ENCODE results near the gene PSMD6.
A peak's percentile ranks its signal among the peaks of the same experiment; 100 is the strongest.

PSMD6 gene

DNA sequence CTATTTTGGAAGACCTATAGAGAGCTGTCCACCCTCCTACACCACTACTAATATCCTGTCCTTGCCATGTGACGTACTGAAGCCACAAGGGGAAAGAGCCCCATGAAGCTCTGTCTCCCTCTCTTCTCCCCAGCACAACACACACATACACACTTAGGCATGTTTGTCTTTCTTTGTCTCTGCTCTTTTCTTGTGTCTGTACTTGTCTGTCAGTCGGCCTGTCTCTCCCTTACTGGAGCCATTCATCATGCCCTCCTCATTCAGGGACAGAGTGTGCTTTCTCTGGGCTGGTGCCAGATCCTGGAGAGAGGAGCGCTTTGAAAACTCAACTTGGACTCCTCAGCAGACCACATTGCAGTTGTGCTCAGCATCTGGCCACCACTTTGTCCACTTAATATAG lies 47.6 kb downstream of the PSMD6 start:
- DNase-seq: no peak

DNA sequence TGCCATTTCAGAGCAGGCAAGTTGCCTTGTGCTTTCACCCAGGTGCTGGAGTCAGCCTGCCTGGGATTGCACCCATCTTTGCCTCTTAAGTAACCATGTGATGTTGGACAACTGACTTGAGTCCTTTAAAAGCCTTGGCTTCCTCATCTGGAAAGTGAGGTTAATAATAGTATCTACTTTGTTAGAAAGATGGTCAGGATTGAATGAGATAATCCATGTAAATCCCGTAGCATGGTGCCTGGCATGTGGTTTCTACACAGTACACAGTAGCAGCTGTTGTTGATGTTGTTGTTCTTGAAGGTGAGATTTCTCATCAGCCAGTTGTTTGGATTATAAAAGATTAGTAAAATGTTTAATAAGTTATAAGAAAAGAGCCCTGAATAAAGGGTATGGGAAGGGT lies 48.8 kb downstream of the PSMD6 start:
- DNase-seq: no peak

DNA sequence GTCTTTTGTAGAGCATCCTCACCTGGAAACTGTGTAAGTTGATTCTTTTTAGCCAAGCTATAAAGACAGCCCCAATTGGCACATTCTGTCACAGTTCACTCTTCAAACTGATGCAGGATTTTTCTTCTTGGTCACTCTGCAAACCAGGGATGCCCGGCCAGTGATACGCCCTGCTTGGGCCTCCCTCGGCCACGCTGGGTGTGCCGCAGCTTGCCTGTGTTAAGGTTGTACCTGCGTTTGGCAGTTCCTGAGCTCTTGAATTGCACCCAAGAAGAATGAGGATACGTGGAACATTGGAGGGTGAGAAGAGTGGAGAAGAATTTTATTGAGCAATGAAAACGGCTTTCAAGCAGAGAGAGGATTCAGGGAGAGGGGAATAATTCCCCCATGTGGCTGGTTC lies 49.9 kb downstream of the PSMD6 start:
- no peak for DNase-seq

DNA sequence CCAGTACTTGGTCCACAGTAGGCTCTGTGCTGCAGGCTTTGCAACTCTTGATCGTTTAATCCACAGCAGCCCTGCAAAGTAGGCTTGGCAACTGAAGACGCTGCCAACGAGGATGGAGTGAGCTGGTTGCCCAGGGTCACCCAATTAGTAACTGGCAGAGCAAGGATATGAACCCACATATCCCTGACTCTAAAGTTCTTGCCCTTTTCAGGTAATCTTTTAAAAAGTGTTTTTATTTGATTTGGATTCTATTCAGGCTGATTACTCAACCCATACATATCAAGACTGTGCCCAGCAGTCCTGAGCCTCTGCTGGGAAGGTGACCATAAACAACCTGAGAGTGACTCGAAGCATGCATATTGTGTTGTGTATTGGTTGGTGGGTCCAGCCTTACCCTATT lies 50.3 kb downstream of the PSMD6 start:
- DNase-seq: no peak

DNA sequence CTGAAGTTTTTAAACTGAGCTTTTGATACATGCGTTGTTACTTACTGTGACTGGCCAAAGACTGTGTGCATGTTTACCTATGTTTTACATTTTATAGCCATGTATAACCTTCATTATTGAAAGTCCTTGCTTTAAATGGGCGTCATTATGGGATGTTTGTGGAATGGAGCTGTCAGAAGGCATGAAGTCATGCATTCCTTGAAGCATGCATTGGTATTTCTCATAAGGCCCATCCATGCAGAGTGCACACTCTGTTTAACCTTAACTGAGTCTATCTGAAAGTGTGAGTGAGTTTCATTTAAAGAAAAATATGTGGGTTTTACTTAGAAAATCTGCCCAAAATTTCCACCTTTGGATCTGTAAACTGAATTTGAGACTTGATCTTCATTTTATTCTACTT lies 51.1 kb downstream of the PSMD6 start:
- DNase-seq: no peak

DNA sequence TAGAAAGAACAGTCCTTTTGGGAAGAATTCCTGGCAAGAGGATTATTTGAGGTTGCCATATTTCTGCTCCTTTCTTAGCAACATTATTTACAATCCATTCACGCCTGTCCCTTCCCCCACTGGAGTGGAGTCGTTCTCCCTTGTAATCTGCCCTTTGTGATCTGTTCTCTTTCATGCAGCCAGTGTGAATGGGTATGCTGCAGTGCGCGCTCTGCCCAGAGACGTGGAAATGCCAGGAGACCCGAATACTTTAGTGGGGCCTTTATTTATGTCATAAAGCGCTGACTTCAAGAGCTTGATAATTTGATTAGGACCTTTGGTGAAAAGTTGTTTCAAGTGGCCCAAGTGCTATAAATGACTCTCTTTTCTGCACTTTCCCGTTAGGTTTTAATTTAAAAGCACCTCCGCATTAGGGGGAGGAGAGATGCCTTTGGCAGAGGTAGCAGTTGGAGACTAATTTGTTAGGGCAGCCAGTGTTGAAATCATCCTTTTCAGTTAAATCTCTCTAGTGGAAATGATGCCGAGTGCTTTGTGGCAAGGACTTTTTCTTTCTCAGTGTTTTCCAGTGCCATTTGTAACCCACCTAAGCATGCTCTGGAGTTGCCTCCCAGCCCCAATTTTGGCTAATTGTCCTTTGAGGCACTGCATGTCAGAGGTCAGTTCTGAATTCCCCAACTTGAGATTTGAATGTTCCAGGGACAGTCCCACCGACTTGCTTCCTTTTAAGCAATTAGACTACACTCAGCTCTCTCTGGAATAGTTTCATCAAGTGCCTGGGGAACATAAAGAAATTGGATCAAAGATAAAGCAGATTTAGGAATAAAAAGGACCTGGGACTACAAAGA lies 52.4 kb downstream of the PSMD6 start:
- peak; percentile 27 for DNase-seq

DNA sequence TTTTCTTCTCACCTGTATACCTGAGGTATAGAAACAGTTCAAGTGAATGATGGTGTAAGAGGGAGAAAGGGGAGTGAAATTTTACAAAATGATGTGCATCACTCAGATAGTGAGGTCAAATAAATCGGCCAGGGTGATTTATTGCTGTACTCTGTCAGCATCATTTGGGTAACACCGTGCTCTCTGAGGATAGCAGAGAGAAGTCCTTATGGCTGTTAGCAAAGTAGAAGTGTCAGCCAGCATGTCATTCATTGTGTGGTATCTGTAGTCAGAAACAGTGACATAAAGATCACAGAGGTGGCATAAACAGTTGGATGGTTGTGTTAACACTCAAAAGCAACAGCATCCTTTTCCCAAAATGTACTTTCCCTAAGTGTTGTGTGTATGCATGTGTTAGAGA lies 53.4 kb downstream of the PSMD6 start:
- DNase-seq: no peak

DNA sequence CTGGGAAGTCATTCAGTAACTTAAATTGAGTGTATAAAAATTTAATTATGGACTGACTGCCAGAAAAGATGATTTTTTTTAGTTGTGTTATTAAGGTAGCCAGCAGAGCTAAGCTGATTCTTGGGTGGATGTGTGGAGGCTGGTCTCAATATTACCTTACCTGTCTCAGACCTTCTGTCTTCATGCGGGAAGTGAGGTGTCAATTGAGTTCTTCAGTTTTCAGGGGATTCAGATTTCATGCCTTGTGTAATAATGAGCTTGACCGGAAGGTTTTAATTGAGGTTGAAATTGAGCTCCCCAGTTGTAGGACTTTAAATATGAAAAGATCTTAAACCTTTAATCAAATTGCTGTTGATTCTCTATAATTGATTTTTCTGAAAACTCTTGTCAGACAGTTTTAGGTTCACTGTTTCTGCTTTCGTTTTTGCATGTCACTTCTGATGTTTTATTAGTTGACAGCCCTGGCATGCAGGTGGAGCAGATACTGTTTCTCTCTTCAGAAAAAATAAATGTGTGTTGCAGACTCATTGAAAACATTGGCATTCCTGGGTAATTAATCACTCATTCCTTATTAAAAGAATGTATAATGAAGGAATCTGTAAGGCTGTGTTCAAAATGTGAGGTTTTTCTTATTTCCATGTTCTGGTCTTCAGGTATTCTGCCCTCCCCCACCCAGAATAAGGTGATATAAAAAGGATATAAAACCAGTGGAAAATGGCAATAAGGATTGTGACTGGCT lies 54.5 kb downstream of the PSMD6 start:
- no peak for DNase-seq

DNA sequence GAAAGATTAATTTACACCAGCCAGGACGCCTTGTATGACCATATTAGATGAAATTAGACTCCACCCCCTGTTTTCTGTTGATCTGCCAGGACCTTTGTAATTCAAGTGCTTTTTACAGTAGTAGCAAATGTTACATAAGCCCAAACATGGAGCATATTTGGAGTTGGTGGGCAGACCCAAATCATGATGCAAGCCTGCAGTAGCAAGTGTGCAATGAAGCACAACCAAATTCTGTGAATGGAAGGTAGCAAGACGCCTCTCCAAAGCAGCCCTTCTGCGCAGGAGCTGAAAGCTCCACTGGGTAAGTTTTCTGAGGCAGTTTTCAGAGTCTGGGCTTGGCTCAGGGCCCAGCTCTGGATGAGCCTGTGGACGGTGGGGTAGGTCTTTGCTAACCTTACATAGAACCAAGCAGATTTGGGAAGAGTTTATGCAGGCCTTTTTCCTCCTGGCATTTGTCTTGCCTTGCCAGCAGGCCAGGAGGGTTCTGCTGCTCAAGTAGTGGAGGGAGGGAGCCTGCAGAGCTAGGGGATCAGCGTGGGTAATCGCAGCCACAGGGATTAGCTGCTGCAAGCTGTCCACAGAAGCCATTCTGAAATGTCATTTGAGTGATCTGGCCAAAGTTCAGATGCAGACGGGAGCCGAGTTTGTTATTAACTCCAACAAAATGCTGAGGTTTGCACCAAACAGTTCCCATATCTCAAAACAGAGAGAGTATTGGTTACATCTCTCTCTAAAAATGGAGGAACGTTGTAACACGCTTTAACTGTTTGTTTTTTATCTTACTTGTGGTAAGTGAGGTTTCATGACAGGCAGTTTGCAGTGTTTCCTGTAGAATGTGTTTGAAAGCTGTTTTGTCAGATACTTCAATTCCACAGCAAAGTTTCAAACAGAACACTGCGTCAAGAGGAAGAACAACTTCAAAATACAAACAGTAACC lies 55.4 kb downstream of the PSMD6 start:
- DNase-seq: no peak

DNA sequence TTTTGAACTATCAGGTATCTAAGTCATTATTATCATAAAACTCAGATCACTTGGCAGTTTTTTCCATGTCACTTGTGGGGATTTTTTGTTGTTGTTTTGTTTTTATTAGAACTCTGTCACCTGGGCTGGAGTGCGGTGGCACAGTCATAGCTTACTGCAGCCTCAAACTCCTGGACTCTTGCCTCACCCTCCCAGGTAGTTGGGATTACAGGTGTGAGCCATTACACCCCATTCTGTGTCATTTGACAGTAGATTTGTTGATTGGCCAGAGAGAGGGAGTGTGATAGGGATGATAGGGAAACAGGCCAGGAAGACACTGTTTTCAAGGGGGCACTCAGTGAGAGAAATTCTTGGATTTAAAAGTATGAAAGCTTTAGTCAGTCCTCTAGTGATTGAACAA lies 56.4 kb downstream of the PSMD6 start:
- DNase-seq: no peak

DNA sequence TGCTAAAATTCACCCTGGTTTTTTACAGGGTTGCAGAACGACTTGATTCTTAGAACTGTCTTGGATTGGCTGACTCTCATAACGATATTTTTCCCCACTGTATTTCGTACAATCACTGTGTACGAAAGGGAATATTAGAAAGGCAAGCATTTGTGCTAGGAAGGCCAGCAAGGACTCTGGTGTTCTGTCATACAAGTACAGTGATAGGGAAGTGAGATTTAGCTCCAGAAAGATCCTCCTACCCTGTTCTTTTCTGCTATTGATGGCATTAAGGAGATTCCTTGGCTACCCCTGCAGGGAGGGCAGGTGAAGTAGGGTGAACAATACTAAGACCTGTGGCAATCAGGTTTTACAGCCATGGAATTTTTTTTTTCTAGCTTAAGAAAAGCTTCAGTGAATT lies 57.3 kb downstream of the PSMD6 start:
- DNase-seq: no peak

DNA sequence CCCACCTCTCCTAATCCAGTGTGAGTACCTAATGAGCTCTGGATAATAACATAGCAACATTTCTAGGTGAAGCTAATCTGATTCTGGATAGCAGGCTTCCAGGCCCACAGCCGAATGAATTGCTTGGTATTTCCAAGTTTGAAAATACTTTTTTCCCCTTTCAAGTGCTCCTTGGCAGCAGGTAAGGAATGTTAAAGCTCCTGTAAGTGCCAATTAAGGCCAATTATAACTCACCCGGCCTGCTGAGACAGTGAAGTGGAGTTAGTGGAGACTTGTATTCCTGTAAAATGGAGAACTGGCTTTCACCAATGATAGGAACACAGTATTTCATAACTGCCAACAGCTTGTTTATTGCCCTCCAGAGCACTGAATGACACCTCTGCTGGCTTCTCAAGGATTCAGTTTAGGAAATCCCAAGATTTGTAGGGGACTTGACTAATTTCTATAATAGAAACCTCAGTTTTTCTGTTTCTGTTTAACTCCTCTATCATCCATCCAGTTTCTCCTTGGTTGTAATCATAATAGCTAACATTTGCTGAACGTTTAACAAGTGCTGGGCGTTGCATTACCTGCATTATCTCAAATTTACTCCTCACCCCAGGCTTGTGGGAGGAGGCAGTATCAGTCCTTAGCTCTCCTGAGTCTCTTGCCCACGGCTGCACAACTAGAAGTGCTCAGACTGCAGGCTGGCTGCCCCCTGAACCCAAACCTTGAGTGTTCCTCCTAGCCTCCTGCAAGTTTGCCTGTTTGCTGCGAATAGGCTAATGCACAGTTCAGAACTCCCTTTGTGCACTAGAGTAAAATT lies 58.4 kb downstream of the PSMD6 start:
- peak; percentile 28 for DNase-seq

DNA sequence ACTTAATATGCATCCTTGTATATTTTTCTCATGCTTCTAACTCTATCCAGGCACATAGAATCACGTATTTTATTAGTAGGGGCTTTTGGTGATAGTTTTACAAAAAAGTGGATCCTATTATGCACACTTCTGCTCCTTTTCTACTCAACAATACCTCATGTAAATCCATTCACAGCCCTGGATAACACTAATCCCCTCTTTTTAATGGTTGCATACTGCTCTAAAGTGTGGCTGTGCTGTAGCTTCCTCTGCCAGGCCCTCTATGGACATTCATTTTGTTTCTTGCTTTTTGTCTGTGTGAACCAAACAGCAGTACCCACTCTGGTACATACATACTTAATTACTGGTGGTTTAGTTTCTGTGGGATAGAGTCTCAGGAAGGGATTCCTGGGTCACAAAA lies 59.8 kb downstream of the PSMD6 start:
- DNase-seq: no peak

DNA sequence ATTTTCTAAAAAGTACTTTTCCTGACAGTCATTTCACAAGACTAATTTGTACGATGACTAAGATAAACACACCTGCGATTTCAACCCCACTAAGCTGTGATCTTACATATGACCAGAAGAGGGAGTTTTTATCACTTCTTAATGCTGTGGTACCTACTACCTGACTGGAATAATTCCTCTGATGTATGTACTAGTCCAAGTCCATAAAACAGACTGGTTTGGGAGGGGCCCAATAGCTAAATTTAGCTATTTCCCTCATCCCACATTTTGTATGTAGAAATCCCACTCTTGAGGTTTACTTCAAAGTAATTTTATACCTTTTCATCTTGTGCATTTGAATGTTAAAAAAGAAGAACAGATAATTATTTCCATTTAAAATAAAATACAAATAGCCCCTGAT lies 61.4 kb downstream of the PSMD6 start:
- peak; percentile 2 for DNase-seq

Data from NCI-H2227 treated with DMSO at 0.1 percent for 48 hours (cell line).